GM12865 (cell line): ENCODE results near the gene PATJ.
"Not testable (repeated sequence)": the region's sequence is repeated elsewhere in the genome, so short reads cannot be mapped to it uniquely, and the experiment has no call there.

Experiments
- DNase-seq: peaks from one replicate; pipeline ENCODE4 v3.0.0; 2010; ENCODE audit warnings: low read depth
- H3K4me3 ChIP-seq: 2 replicates; pipeline ENCODE4 v1.5.1; 2011; ENCODE audit warnings: mild to moderate bottlenecking, low read depth, low read length, control low read depth
- TF ChIP-seq, protein P1 (sequence below): IDR thresholded peaks from 2 replicates; pipeline ENCODE4 v1.5.1; 2011; ENCODE audit warnings: low read length, control low read depth, low read depth, inconsistent platforms; ENCODE audit not compliant: insufficient read depth; ENCODE audit errors: missing control alignments

The PATJ gene

DNA sequence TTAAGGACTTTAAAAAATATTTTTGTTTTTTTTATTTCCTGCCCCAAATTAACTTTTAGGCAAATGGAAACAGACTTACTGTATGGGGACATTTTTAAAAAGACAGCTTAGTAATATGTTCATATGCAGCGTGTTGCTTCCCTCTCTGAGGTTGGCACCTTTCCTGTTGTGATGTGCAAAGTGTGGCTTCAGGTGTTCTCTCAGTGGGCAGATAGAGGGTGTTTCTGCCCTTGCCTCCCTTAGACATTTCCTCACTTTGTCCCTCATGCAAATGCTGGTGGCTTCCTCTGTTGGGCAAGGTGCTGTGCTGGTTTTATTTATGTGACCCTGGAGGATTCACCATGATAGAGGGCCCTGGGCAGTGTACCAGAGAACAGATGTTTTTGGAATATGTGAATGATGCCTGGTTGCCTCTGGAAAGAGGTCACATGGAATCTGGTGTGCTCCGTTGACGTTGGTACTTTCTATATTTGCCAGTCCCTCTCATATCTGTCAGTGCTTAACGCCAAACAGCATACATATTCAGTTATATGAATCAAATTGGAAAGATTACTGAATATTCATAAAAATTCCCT, 123.5 kb downstream of the PATJ start:
- no peak overlapping the region for H3K4me3 ChIP-seq
- DNase-seq, result no peak
- TF ChIP-seq, protein P1, sequence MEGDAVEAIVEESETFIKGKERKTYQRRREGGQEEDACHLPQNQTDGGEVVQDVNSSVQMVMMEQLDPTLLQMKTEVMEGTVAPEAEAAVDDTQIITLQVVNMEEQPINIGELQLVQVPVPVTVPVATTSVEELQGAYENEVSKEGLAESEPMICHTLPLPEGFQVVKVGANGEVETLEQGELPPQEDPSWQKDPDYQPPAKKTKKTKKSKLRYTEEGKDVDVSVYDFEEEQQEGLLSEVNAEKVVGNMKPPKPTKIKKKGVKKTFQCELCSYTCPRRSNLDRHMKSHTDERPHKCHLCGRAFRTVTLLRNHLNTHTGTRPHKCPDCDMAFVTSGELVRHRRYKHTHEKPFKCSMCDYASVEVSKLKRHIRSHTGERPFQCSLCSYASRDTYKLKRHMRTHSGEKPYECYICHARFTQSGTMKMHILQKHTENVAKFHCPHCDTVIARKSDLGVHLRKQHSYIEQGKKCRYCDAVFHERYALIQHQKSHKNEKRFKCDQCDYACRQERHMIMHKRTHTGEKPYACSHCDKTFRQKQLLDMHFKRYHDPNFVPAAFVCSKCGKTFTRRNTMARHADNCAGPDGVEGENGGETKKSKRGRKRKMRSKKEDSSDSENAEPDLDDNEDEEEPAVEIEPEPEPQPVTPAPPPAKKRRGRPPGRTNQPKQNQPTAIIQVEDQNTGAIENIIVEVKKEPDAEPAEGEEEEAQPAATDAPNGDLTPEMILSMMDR, result no peak

DNA sequence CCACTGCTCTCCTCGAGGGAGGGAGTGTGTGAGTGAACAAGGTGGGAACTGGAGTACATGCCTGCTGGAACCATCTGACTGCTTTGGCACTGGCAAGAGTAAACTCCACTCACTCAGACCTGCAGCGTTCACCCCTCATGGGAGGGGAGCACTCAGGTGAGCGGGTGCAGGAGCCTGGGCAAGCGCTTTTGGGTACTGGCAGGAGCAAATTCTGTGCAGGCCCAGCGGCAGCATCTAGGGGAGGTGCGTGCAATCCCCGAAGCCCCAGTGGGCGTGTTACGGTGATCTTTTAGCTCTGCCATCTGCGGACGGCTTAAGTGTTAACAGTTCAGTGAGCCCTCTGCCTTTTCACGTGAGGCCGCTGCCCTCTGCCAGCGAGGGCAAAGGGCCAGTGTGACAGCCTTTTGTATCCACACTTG, 127.4 kb downstream of the PATJ start:
- no peak overlapping the region for H3K4me3 ChIP-seq
- no peak for DNase-seq
- TF ChIP-seq, protein P1, result no peak

DNA sequence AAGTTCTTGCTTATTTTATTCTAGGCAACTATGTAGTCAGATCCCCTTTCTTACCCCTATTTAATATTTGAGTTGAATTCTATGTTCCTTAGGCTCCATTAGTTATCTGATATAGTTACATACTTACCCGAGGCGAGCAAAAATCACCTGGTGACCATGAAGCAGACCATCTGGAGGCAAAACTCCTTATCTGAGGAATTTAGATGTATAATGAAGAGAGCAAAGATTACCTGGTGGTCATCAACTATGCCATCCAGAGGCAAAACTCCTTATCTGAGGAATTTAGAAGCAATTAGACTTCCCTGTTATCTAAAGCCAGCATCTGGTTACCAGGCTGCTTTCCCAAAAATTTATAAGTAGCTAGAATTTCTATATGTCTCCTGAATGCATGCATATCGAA, 129.9 kb downstream of the PATJ start:
- TF ChIP-seq, protein P1, result no peak
- no peak overlapping the region for H3K4me3 ChIP-seq
- no peak for DNase-seq

DNA sequence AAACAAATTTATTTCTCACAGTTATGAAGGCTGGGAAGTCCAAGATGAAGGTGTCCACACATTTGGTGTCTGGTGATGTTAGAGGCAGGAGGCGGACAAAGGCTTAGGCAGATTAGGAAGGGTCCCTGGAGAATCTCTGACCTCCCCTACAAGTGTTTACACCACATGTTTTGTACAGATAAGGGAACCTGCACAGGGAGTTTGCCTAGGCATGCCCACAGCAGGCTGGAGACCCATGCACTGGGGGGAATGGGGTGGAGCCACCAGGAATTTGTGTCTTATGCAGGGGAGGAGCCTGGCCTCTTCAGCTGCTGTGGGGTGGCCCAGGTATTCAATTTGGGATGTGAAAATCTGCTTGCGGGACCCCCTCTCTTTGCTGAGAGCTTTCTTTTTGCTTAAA, 131.3 kb downstream of the PATJ start:
- no peak for DNase-seq
- no peak overlapping the region for H3K4me3 ChIP-seq
- TF ChIP-seq, protein P1, result no peak

DNA sequence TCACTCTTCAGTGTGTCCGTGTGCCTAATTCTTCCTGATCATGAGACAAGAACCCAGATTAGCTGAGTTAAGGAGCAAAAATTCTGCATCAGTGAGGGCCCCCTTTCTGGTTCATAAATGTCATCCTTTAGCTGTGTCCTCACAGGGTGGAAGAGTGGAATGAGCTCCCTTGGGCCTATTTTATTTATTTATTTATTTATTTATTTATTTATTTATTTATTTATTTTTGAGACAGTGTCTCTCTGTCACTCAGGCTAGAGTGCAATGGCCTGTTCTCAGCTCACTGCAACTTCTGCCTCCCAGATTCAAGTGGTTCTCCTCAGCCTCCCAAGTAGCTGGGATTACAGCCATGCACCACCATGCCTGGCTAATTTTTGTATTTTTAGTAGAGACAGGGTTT, 131.7 kb downstream of the PATJ start:
- TF ChIP-seq, protein P1, result no peak
- DNase-seq, result no peak
- H3K4me3 ChIP-seq, result no peak overlapping the region

DNA sequence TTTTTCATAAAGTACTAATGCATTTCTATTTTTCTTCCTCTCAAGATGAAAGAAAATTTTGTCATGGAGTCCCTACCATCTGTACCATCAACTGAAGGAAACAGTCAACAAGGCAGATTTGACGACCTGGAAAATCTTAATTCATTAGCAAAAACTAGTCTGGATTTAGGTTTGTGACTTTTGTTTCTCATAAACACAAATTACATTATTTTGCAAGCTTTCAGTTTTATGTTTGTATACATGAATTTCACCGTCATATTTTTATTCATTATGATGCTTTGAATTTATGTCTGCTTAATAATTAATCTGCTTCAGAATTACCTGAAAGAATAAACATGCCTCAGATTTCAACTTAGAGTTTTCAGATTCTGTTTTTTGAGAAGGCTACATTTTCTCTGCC, 132.9 kb downstream of the PATJ start:
- H3K4me3 ChIP-seq, result no peak overlapping the region
- TF ChIP-seq, protein P1, result no peak
- DNase-seq, result no peak

DNA sequence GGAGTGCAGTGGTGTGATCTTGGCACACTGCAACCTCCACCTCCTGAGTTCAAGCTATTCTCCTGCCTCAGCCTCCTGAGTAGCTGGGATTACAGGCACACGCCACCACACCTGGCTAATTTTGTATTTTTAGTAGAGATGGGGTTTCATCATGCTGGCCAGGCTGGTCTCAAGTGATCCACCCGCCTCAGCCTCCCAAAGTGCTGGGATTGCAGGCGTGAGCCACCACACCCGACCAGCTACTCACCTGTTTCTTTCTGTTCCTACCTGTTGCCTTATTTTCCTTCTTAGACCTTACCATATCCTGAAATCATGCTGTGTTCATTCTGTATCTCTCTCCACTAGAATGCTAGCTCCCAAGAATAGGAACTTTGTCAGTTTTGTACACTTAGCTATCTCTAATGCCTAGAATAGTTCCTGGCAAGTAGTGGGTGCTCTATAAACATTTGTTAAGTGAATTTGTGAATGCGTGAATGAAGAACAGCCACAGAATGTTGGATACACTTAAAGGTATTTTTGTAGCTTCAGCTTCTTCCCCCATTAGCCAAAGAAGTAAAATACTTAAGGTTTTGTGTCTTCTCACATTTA, 137.7 kb downstream of the PATJ start:
- H3K4me3 ChIP-seq, DNase-seq: not testable (repeated sequence)
